K562 (cell line): ENCODE data around the gene PIK3C2G.

Source experiments
- HMG20A ChIP-seq: fragments of 450-650 bp; formaldehyde crosslinking; conservative IDR thresholded peaks from 2 replicates; pipeline ENCODE4 v1.4.0; 2020; ENCODE audit warnings: mild to moderate bottlenecking, mixed read lengths
- KLF13 ChIP-seq: fragments of 450-650 bp; IDR thresholded peaks from 2 replicates; pipeline ENCODE4 v1.6.1; 2016; ENCODE audit warnings: missing genetic modification characterization, low read depth, mild to moderate bottlenecking, missing compliant biosample characterization, moderate library complexity, borderline replicate concordance
- NCOA6 ChIP-seq: fragments of 450-650 bp; IDR thresholded peaks from 2 replicates; pipeline ENCODE4 v1.6.1; 2017; ENCODE audit warnings: mild to moderate bottlenecking
- POLR2AphosphoS5 ChIP-seq: IDR thresholded peaks from 2 replicates; pipeline ENCODE4 v1.6.1; 2011; ENCODE audit warnings: mild to moderate bottlenecking, low read depth, low read length, moderate library complexity; ENCODE audit not compliant: control insufficient read depth, insufficient read depth
- PTBP1 ChIP-seq: fragments of 200-400 bp; formaldehyde crosslinking; IDR thresholded peaks from 2 replicates; pipeline ENCODE4 v1.6.1; 2017; ENCODE audit warnings: low read depth, low read length
- ZNF274 ChIP-seq: IDR thresholded peaks from 2 replicates; pipeline ENCODE4 v1.6.1; 2011; ENCODE audit warnings: low read depth, mild to moderate bottlenecking, low read length, moderate library complexity, borderline replicate concordance
- TF ChIP-seq, protein P1 (sequence below): fragments of 200-800 bp; sonication (Bioruptor generic); IDR thresholded peaks from 2 replicates; pipeline ENCODE4 v1.6.1; 2017; ENCODE audit warnings: missing genetic modification characterization, missing compliant biosample characterization
- TF ChIP-seq, protein P2 (sequence below), 2 experiments: fragments of 450-650 bp in 1 of 2; sonication (generic) in 1 of 2; formaldehyde crosslinking; conservative IDR thresholded peaks; 2 replicates each; pipeline versions ENCODE4 v1.4.0 to v1.8.1; 2020 to 2022; ENCODE audit warnings: mild to moderate bottlenecking in 1 of 2, missing genetic modification reagents in 1 of 2

DNA sequence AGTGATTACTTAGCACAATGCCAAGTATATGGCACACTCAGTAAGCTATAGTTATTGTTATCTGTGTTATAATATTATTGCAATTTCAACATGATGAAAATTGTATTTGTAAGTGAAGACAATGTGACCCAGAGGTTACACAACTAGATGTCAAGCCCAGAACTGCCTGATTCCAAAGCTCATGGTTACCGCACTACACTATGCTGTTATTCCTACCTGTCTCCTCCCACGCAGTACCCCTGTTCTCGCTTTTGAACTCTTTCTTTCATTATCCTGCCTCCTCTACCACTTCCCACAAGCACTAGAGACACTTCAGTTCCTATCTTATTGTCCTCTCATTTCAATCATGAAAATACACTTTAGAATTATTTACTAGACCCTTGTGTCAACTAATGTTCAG, 383.2 kb downstream of the PIK3C2G start:
- TF ChIP-seq, protein P1, sequence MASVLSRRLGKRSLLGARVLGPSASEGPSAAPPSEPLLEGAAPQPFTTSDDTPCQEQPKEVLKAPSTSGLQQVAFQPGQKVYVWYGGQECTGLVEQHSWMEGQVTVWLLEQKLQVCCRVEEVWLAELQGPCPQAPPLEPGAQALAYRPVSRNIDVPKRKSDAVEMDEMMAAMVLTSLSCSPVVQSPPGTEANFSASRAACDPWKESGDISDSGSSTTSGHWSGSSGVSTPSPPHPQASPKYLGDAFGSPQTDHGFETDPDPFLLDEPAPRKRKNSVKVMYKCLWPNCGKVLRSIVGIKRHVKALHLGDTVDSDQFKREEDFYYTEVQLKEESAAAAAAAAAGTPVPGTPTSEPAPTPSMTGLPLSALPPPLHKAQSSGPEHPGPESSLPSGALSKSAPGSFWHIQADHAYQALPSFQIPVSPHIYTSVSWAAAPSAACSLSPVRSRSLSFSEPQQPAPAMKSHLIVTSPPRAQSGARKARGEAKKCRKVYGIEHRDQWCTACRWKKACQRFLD, result no peak
- TF ChIP-seq POLR2AphosphoS5 (no peak), NCOA6 (no peak), HMG20A (no peak), PTBP1 (no peak), ZNF274 (no peak), KLF13 (tag) (no peak)
- TF ChIP-seq, protein P2, sequence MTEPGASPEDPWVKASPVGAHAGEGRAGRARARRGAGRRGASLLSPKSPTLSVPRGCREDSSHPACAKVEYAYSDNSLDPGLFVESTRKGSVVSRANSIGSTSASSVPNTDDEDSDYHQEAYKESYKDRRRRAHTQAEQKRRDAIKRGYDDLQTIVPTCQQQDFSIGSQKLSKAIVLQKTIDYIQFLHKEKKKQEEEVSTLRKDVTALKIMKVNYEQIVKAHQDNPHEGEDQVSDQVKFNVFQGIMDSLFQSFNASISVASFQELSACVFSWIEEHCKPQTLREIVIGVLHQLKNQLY (CRISPR knock-in tag; conservative IDR thresholded peaks at IDR 0.05), result no peak
